H9 (cell line): ENCODE data around the gene KCTD20. TPM values are rescaled to one million over a fixed set of nuclear protein-coding genes. Genes with fewer than 3 reads are reported as not detected.

Experiments used
- DNase-seq: peaks from one replicate; pipeline ENCODE4 v3.0.0-alpha.2; 2017
- H2AFZ ChIP-seq: one replicate; pipeline ENCODE4 v1.6.1; 2013; ENCODE audit warnings: mild to moderate bottlenecking, low read length, control low read depth, moderate library complexity
- H2AK5ac ChIP-seq: 2 replicates; pipeline ENCODE4 v1.6.1; 2013; ENCODE audit warnings: low read length, control low read depth, mixed read lengths; ENCODE audit not compliant: insufficient read length
- H2BK120ac ChIP-seq: one replicate; pipeline ENCODE4 v1.6.1; 2013; ENCODE audit warnings: low read depth, mild to moderate bottlenecking, low read length, control low read depth, inconsistent platforms; ENCODE audit not compliant: poor library complexity, severe bottlenecking
- H2BK12ac ChIP-seq: 2 replicates; pipeline ENCODE4 v1.6.1; 2013; ENCODE audit warnings: low read length, control low read depth, mixed read lengths, low read depth; ENCODE audit not compliant: insufficient read length
- H2BK15ac ChIP-seq: 2 replicates; pipeline ENCODE4 v1.6.1; 2013; ENCODE audit warnings: low read depth, low read length, control low read depth
- H2BK20ac ChIP-seq: one replicate; pipeline ENCODE4 v1.6.1; 2013; ENCODE audit warnings: low read depth, mild to moderate bottlenecking, low read length, control low read depth, inconsistent platforms; ENCODE audit not compliant: poor library complexity, severe bottlenecking
- H2BK5ac ChIP-seq: 2 replicates; pipeline ENCODE4 v1.6.1; 2013; ENCODE audit warnings: low read length, control low read depth, mixed read lengths; ENCODE audit not compliant: insufficient read length
- H3K14ac ChIP-seq: 2 replicates; pipeline ENCODE4 v1.6.1; 2013; ENCODE audit warnings: low read length, control low read depth; ENCODE audit not compliant: insufficient read depth
- H3K18ac ChIP-seq: 2 replicates; pipeline ENCODE4 v1.6.1; 2013; ENCODE audit warnings: low read depth, mild to moderate bottlenecking, mixed read lengths, low read length, control low read depth; ENCODE audit not compliant: insufficient read length
- H3K23ac ChIP-seq: 2 replicates; pipeline ENCODE4 v1.6.1; 2013; ENCODE audit warnings: low read length, control low read depth, mixed read lengths, low read depth; ENCODE audit not compliant: insufficient read length
- H3K23me2 ChIP-seq: 2 replicates; pipeline ENCODE4 v1.6.1; 2013; ENCODE audit warnings: low read depth, mild to moderate bottlenecking, mixed read lengths, low read length, control low read depth; ENCODE audit not compliant: insufficient read length, poor library complexity, severe bottlenecking
- H3K27ac ChIP-seq: 2 replicates; pipeline ENCODE4 v1.5.1; 2013; ENCODE audit warnings: low read length, control low read depth, mixed read lengths, low read depth; ENCODE audit not compliant: insufficient read length
- H3K27me3 ChIP-seq: 2 replicates; pipeline ENCODE4 v1.6.1; 2013; ENCODE audit warnings: low read length, control low read depth, inconsistent platforms; ENCODE audit not compliant: insufficient read depth
- H3K4ac ChIP-seq: 2 replicates; pipeline ENCODE4 v1.6.1; 2013; ENCODE audit warnings: low read depth, mild to moderate bottlenecking, control low read depth, inconsistent platforms, low read length, moderate library complexity
- H3K4me1 ChIP-seq: 2 replicates; pipeline ENCODE4 v1.6.1; 2013; ENCODE audit warnings: low read length, control low read depth, inconsistent platforms; ENCODE audit not compliant: insufficient read depth
- H3K4me2 ChIP-seq: 2 replicates; pipeline ENCODE4 v1.6.1; 2013; ENCODE audit warnings: low read length, control low read depth, mixed read lengths; ENCODE audit not compliant: insufficient read length, insufficient read depth
- H3K56ac ChIP-seq: 2 replicates; pipeline ENCODE4 v1.6.1; 2013; ENCODE audit warnings: low read depth, mild to moderate bottlenecking, mixed read lengths, low read length, control low read depth; ENCODE audit not compliant: insufficient read length
- H3K79me1 ChIP-seq: 2 replicates; pipeline ENCODE4 v1.6.1; 2013; ENCODE audit warnings: low read depth, mild to moderate bottlenecking, moderate library complexity, low read length, control low read depth, inconsistent platforms; ENCODE audit not compliant: insufficient read depth, poor library complexity, severe bottlenecking
- H3K79me2 ChIP-seq: 2 replicates; pipeline ENCODE4 v1.6.1; 2013; ENCODE audit warnings: low read length, control low read depth, inconsistent platforms; ENCODE audit not compliant: insufficient read depth
- H3K9ac ChIP-seq: 2 replicates; pipeline ENCODE4 v1.6.1; 2013; ENCODE audit warnings: low read length, control low read depth, mixed read lengths; ENCODE audit not compliant: insufficient read length; ENCODE audit errors: extremely low read depth
- H3K9me3 ChIP-seq: one replicate; pipeline ENCODE4 v1.6.1; 2013; ENCODE audit warnings: low read depth, low read length, inconsistent platforms; ENCODE audit not compliant: control insufficient read depth
- H3T11ph ChIP-seq: one replicate; pipeline ENCODE4 v1.6.1; 2013; ENCODE audit warnings: mild to moderate bottlenecking, low read length, control low read depth, inconsistent platforms
- H4K20me1 ChIP-seq: one replicate; pipeline ENCODE4 v1.6.1; 2013; ENCODE audit not compliant: control insufficient read depth, insufficient read length, insufficient read depth
- H4K5ac ChIP-seq: 2 replicates; pipeline ENCODE4 v1.6.1; 2013; ENCODE audit warnings: low read depth, mild to moderate bottlenecking, mixed read lengths, low read length, control low read depth; ENCODE audit not compliant: insufficient read length
- H4K8ac ChIP-seq: replicated peaks from 2 replicates; pipeline ENCODE4 v1.6.1; 2013; ENCODE audit warnings: low read length, control low read depth, mixed read lengths, low read depth; ENCODE audit not compliant: insufficient read length
- H4K91ac ChIP-seq: 2 replicates; pipeline ENCODE4 v1.6.1; 2013; ENCODE audit warnings: low read depth, mild to moderate bottlenecking, moderate library complexity, mixed read lengths, low read length, control low read depth; ENCODE audit not compliant: insufficient read length
- H3K27ac Mint-ChIP-seq, 3 experiments: 2 replicates in 2 of 3; 3 replicates in 1 of 3; pipeline ENCODE4 v1.8.0; 2020 to 2021; ENCODE audit warnings: mixed read lengths in 3 of 3, mild to moderate bottlenecking in 1 of 3, moderate library complexity in 1 of 3
- H3K27me3 Mint-ChIP-seq: 2 replicates; pipeline ENCODE4 v1.8.0; 2021; ENCODE audit warnings: low read depth, mild to moderate bottlenecking, moderate library complexity, mixed read lengths
- H3K36me3 Mint-ChIP-seq, 3 experiments: 2 replicates in 2 of 3; 3 replicates in 1 of 3; pipeline ENCODE4 v1.8.0; 2020 to 2021; ENCODE audit warnings: low read depth in 3 of 3, mixed read lengths in 3 of 3; ENCODE audit not compliant: insufficient read depth in 1 of 3
- H3K4me1 Mint-ChIP-seq, 2 experiments: 2 replicates each; pipeline ENCODE4 v1.8.0; 2020; ENCODE audit warnings: mixed read lengths in 2 of 2
- H3K4me3 Mint-ChIP-seq, 2 experiments: 2 replicates in 1 of 2; 3 replicates in 1 of 2; pipeline ENCODE4 v1.8.0; 2020 to 2021; ENCODE audit warnings: mild to moderate bottlenecking in 2 of 2, mixed read lengths in 2 of 2, moderate library complexity in 1 of 2
- H3K9me3 Mint-ChIP-seq, 2 experiments: 2 replicates in 1 of 2; 3 replicates in 1 of 2; pipeline ENCODE4 v1.8.0; 2020; ENCODE audit warnings: mild to moderate bottlenecking in 2 of 2, mixed read lengths in 2 of 2, moderate library complexity in 1 of 2
- CTCF ChIP-seq: fragments of 200-600 bp; sonication (generic); conservative IDR thresholded peaks from 3 replicates; pipeline ENCODE4 v1.8.0; 2021; ENCODE audit warnings: antibody characterized with exemption, mild to moderate bottlenecking
- WGBS: extraction: QIAGEN DNeasy Blood & Tissue Kit; methylation state at CpG from one replicate; pipeline ENCODE4 v1.1.7; 2013; ENCODE audit warnings: missing lambda C conversion rate, low lambda C conversion rate, mixed read lengths; ENCODE audit not compliant: insufficient read length; ENCODE audit errors: extremely low coverage; 5-methylcytosine and 5-hydroxymethylcytosine counted together
- total RNA-seq: library from RNA; stranded (reverse); gene quantifications from 2 replicates; pipeline ENCODE4 v1.2.1, GENCODE V29; 2021

The KCTD20 gene
- total RNA-seq, 1 experiment from 2014 or later, result 22.6 TPM

GRCh38 chr6:36444470-36444869, 1.7 kb downstream of the KCTD20 start:
- no peaks in the 10 kb centered on the region for H3K4me1 ChIP-seq
- peak overlapping the region; percentile 21 for H2AK5ac ChIP-seq
- H3K9ac ChIP-seq, result peak overlapping the region; percentile 4
- H2BK5ac ChIP-seq, result no peak overlapping the region
- no peak overlapping the region for H2BK120ac ChIP-seq
- H3K56ac ChIP-seq, result no peak overlapping the region
- Mint-ChIP-seq H3K27me3 (no peaks in the 10 kb centered on the region), H3K27ac (0 out of 7 replicates have a peak overlapping the region, but pooled peaks of 1 of the 3 experiments have one; percentile 30), H3K4me3 (peak overlapping the region; percentile 95 to 98), H3K9me3 (peaks cover 0 to 7% of the 10 kb centered on the region in 2 experiments; a peak in 2 of 5 replicates), H3K4me1 (peaks cover 26% of the 10 kb centered on the region in 2 experiments), H3K36me3 (peaks cover 13 to 16% (median 15%) of the 10 kb centered on the region in 3 experiments)
- no peak overlapping the region for H4K91ac ChIP-seq
- no peak for TF ChIP-seq CTCF
- DNase-seq, result no peak
- H4K8ac ChIP-seq, result no peak overlapping the region
- H4K20me1 ChIP-seq, result no peaks in the 10 kb centered on the region
- no peak overlapping the region for H3K23ac ChIP-seq
- H3K18ac ChIP-seq, result no peak overlapping the region
- no peak overlapping the region for H2BK15ac ChIP-seq
- no peak overlapping the region for H3T11ph ChIP-seq
- H3K23me2 ChIP-seq, result peaks cover 9% of the 10 kb centered on the region
- H3K4me2 ChIP-seq, result peak overlapping the region; percentile 56
- H3K27ac ChIP-seq, result no peak overlapping the region
- H3K79me2 ChIP-seq, result peaks cover 13% of the 10 kb centered on the region; the same call in 1 of the 2 replicates
- H2BK20ac ChIP-seq, result no peak overlapping the region
- H2BK12ac ChIP-seq, result no peak overlapping the region
- no peak overlapping the region for H4K5ac ChIP-seq
- no peaks in the 10 kb centered on the region for H3K9me3 ChIP-seq
- H3K79me1 ChIP-seq, result no peaks in the 10 kb centered on the region
- H3K4ac ChIP-seq, result no peak overlapping the region
- H2AFZ ChIP-seq, result no peak overlapping the region
- H3K14ac ChIP-seq, result no peak overlapping the region
- no CpG with 5 or more reads among the region's 3 CpGs for WGBS
- H3K27me3 ChIP-seq, result no peaks in the 10 kb centered on the region
